ENCODE measurements around the gene TRIM16.

- TF ChIP-seq POLR2A (IDR thresholded peaks at IDR 0.05; ENCODE audit: insufficient read depth in 1 of 2, low read depth in 2 of 2, low read length in 2 of 2): no peak
- no peak for TF ChIP-seq ATF7 (IDR thresholded peaks at IDR 0.05)
- TF ChIP-seq ATF7 (CRISPR knock-in tag; IDR thresholded peaks at IDR 0.05): no peak
- no peak for TF ChIP-seq JARID2 (CRISPR knock-in tag; IDR thresholded peaks at IDR 0.05; ENCODE audit: insufficient replicate concordance)
- TF ChIP-seq CTCF (CRISPR knock-in tag; IDR thresholded peaks at IDR 0.05): no peak
- no peak for TF ChIP-seq ZNF281 (CRISPR knock-in tag; IDR thresholded peaks at IDR 0.05; ENCODE audit: borderline replicate concordance)
- TF ChIP-seq ATF6 (CRISPR knock-in tag; conservative IDR thresholded peaks at IDR 0.05): no peak
- no peak for TF ChIP-seq ZHX2 (IDR thresholded peaks at IDR 0.05; ENCODE audit: low read depth)
- no peak for TF ChIP-seq ZHX2 (CRISPR knock-in tag; IDR thresholded peaks at IDR 0.05; ENCODE audit: borderline replicate concordance)
- no peak for TF ChIP-seq TCF12 (IDR thresholded peaks at IDR 0.05)
- TF ChIP-seq TCF12 (CRISPR knock-in tag; IDR thresholded peaks at IDR 0.05): no peak
- no peak for TF ChIP-seq MED1 (CRISPR knock-in tag; IDR thresholded peaks at IDR 0.05)
- TF ChIP-seq NFIC (IDR thresholded peaks at IDR 0.05; ENCODE audit: low read length): no peak
- no peak for TF ChIP-seq ZNF274 (CRISPR knock-in tag; IDR thresholded peaks at IDR 0.05)
Measured at GRCh38 chr17:15659663-15660062, 24.4 kb downstream of the TRIM16 start.
